Sigmoid colon (tissue), 4 donors: ENCODE measurements around the gene FKBP9.

Source experiments
- EP300 ChIP-seq, 4 donors: sonication (generic); formaldehyde crosslinking; IDR thresholded peaks; one replicate each; pipeline ENCODE4 v1.6.1; 2017; ENCODE audit warnings: antibody characterized with exemption in 4 of 4
- POLR2A ChIP-seq, 2 donors: fragments of 450-650 bp; IDR thresholded peaks; one replicate each; pipeline ENCODE4 v1.6.1; 2016; ENCODE audit warnings: antibody characterized with exemption in 2 of 2, mild to moderate bottlenecking in 2 of 2, moderate library complexity in 2 of 2
- POLR2AphosphoS5 ChIP-seq, 4 donors: sonication (generic); formaldehyde crosslinking; IDR thresholded peaks; one replicate each; pipeline ENCODE4 v1.6.1; 2017; ENCODE audit warnings: antibody characterized with exemption in 4 of 4
- TF ChIP-seq, protein P1 (sequence below), 4 experiments: fragments of 450-650 bp in 3 of 4; fragments of 200-600 bp in 1 of 4; IDR thresholded peaks; one replicate each; pipeline ENCODE4 v1.5.1; 2016 to 2019; ENCODE audit warnings: antibody characterized with exemption in 4 of 4, mild to moderate bottlenecking in 3 of 4, moderate library complexity in 2 of 4

DNA sequence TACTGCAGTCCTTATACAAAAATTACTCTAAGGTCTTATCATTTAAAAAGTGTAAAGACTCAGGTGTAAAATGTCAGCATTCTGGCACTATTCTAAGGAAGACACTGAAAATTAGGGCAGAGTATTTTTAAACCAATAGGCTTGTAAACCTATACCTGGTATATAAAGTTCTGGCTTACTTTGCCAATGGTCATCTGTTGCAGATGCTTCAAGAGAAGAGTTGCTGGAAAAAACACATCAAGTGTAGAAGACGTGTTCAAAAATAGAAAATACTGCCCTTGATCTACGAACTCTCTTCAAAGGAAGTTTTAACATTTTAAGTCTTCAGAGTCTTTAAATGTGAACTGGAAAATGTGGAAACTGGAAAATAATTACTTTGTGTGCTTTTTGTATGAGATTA, 81.4 kb downstream of the FKBP9 start:
- TF ChIP-seq, protein P1, sequence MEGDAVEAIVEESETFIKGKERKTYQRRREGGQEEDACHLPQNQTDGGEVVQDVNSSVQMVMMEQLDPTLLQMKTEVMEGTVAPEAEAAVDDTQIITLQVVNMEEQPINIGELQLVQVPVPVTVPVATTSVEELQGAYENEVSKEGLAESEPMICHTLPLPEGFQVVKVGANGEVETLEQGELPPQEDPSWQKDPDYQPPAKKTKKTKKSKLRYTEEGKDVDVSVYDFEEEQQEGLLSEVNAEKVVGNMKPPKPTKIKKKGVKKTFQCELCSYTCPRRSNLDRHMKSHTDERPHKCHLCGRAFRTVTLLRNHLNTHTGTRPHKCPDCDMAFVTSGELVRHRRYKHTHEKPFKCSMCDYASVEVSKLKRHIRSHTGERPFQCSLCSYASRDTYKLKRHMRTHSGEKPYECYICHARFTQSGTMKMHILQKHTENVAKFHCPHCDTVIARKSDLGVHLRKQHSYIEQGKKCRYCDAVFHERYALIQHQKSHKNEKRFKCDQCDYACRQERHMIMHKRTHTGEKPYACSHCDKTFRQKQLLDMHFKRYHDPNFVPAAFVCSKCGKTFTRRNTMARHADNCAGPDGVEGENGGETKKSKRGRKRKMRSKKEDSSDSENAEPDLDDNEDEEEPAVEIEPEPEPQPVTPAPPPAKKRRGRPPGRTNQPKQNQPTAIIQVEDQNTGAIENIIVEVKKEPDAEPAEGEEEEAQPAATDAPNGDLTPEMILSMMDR (IDR thresholded peaks at IDR 0.05), result no peak
- TF ChIP-seq EP300 (IDR thresholded peaks at IDR 0.05), result no peak
- TF ChIP-seq POLR2AphosphoS5 (IDR thresholded peaks at IDR 0.05), result no peak
- no peak for TF ChIP-seq POLR2A (IDR thresholded peaks at IDR 0.05)
